Neural progenitor cell (in vitro differentiated cells): Measurements from ENCODE around the gene NUTM1. TPM values are rescaled to one million over a fixed set of nuclear protein-coding genes. Genes with fewer than 3 reads are reported as not detected.
A peak's percentile ranks its signal among the peaks of the same experiment; 100 is the strongest.

Source experiments
- DNase-seq: peaks from one replicate; pipeline ENCODE4 v3.0.0-alpha.2; 2016; ENCODE audit warnings: low spot score
- H2AFZ ChIP-seq: fragments of 200-600 bp; sonication (generic); replicated peaks from 2 replicates; pipeline ENCODE4 v1.6.1; 2016; ENCODE audit warnings: antibody characterized with exemption
- H3F3A ChIP-seq: fragments of 200-600 bp; sonication (generic); 2 replicates; pipeline ENCODE4 v1.6.1; 2016; ENCODE audit warnings: antibody characterized with exemption, low read depth
- H3K27ac ChIP-seq: fragments of 200-600 bp; sonication (generic); 2 replicates; pipeline ENCODE4 v1.5.1; 2016; ENCODE audit warnings: mild to moderate bottlenecking
- H3K27me3 ChIP-seq: fragments of 200-600 bp; sonication (generic); 2 replicates; pipeline ENCODE4 v1.6.1; 2016; ENCODE audit warnings: mild to moderate bottlenecking, moderate library complexity
- H3K36me3 ChIP-seq: fragments of 200-600 bp; sonication (generic); 2 replicates; pipeline ENCODE4 v1.5.1; 2016
- H3K4me1 ChIP-seq: fragments of 200-600 bp; sonication (generic); 2 replicates; pipeline ENCODE4 v1.6.1; 2016; ENCODE audit warnings: mixed run types
- H3K4me2 ChIP-seq: fragments of 200-600 bp; sonication (generic); 2 replicates; pipeline ENCODE4 v1.6.1; 2016
- H3K4me3 ChIP-seq: fragments of 200-600 bp; sonication (generic); 2 replicates; pipeline ENCODE4 v1.5.1; 2016
- H3K79me2 ChIP-seq: fragments of 200-600 bp; sonication (generic); 2 replicates; pipeline ENCODE4 v1.6.1; 2016; ENCODE audit warnings: low read depth
- H3K9ac ChIP-seq: fragments of 200-600 bp; sonication (generic); 2 replicates; pipeline ENCODE4 v1.6.1; 2016
- H3K9me3 ChIP-seq: fragments of 200-600 bp; sonication (generic); 2 replicates; pipeline ENCODE4 v1.5.1; 2016; ENCODE audit warnings: low read depth
- H4K20me1 ChIP-seq: fragments of 200-600 bp; sonication (generic); 2 replicates; pipeline ENCODE4 v1.6.1; 2016; ENCODE audit warnings: low read depth
- H3K27ac Mint-ChIP-seq: 3 replicates; pipeline ENCODE4 v1.8.0; 2021; ENCODE audit warnings: mixed read lengths
- H3K27me3 Mint-ChIP-seq: 2 replicates; pipeline ENCODE4 v1.8.0; 2022; ENCODE audit warnings: low read depth, mild to moderate bottlenecking, inconsistent platforms, moderate library complexity, mixed read lengths; ENCODE audit not compliant: insufficient read depth
- H3K36me3 Mint-ChIP-seq: 3 replicates; pipeline ENCODE4 v1.8.0; 2021; ENCODE audit warnings: mixed read lengths
- H3K4me1 Mint-ChIP-seq: 3 replicates; pipeline ENCODE4 v1.8.0; 2021; ENCODE audit warnings: mixed read lengths
- H3K4me3 Mint-ChIP-seq: 3 replicates; pipeline ENCODE4 v1.8.0; 2021; ENCODE audit warnings: mild to moderate bottlenecking, moderate library complexity, mixed read lengths
- H3K9me3 Mint-ChIP-seq: 3 replicates; pipeline ENCODE4 v1.8.0; 2020; ENCODE audit warnings: mixed read lengths
- CTCF ChIP-seq: fragments of 200-600 bp; sonication (generic); IDR thresholded peaks from 2 replicates; pipeline ENCODE4 v1.5.1; 2017; ENCODE audit warnings: antibody characterized with exemption, mild to moderate bottlenecking
- EZH2 ChIP-seq: fragments of 200-600 bp; sonication (generic); IDR thresholded peaks from 2 replicates; pipeline ENCODE4 v1.6.1; 2017; ENCODE audit warnings: antibody characterized with exemption, mild to moderate bottlenecking, moderate library complexity
- EZH2phosphoT487 ChIP-seq: fragments of 200-600 bp; sonication (generic); IDR thresholded peaks from 2 replicates; pipeline ENCODE4 v1.6.1; 2017; ENCODE audit warnings: antibody characterized with exemption
- total RNA-seq: library from RNA; depleted of rRNA; stranded (reverse); fragments of >200 nt; gene quantifications from 2 replicates; pipeline ENCODE4 v1.2.3, GENCODE V29; 2015; ENCODE audit warnings: low replicate concordance

NUTM1 gene
- total RNA-seq, 1 donor from 2014 or later: not detected

- Histone ChIP-seq H3K4me1 (no peaks in the 10 kb centered on the region), H2AFZ (no peak overlapping the region), H4K20me1 (no peaks in the 10 kb centered on the region), H3K36me3 (no peaks in the 10 kb centered on the region), H3K27me3 (no peaks in the 10 kb centered on the region), H3K9me3 (no peaks in the 10 kb centered on the region), H3K9ac (no peak overlapping the region), H3K4me2 (no peak overlapping the region), H3F3A (no peaks in the 10 kb centered on the region), H3K4me3 (no peak overlapping the region), H3K27ac (no peak overlapping the region), H3K79me2 (no peaks in the 10 kb centered on the region)
- DNase-seq: no peak
- no peak overlapping the region for H3K27ac Mint-ChIP-seq
- no peak overlapping the region for H3K4me3 Mint-ChIP-seq
- H3K4me1 Mint-ChIP-seq: no peaks in the 10 kb centered on the region
- no peaks in the 10 kb centered on the region for H3K36me3 Mint-ChIP-seq
- no peaks in the 10 kb centered on the region for H3K27me3 Mint-ChIP-seq
- no peaks in the 10 kb centered on the region for H3K9me3 Mint-ChIP-seq
- no peak for TF ChIP-seq CTCF
- TF ChIP-seq EZH2: no peak
- TF ChIP-seq EZH2phosphoT487: no peak
Measured at GRCh38 chr15:34311563-34311962, 31.6 kb upstream of the NUTM1 start.

DNA sequence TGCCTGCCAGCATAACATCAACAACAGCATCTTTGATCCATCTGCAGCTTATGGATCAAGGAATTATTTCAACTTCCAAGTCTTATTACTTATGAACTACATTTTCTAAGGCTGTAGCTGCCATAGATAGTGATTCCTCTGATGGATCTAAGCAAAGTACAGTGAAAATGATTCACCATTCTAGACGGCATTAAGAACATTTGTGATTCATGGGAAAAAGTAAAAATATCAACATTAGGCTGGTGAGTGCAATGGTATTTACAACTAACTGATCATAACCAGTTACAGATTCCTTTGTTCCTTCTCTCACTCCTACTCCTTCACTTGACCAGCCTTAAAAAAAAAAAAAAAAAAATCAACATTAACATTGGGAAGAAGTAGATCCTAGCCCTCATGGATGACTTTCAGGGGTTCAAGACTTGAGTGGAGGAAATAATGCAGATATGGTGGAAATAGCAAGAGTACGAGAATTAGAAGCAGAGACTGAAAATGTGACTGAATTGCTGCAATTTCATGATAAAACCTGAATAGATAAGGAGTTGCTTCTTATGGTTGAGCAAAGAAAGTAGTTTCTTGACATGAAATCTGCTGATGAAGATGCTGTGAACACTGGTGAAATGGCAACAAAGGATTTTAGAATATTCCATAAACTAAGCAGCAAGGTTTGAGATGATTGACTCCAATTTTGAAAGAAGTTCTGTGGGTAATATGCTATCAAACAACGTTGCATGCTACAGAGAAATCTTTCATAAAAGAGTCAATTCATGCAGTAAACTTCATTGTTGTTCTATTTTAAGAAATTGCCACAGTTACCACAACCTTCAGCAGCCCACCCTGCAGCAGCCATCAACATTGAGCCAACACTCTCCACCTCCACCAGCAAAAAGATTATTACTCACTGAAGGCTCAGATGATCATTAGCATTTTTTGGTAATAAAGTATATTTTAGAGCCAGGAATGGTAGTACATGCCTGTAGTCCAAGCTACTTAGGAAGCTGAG lies 28.3 kb upstream of the NUTM1 start:
- Histone ChIP-seq H3K27me3 (no peaks in the 10 kb centered on the region), H4K20me1 (no peaks in the 10 kb centered on the region), H3K79me2 (no peaks in the 10 kb centered on the region), H3F3A (no peaks in the 10 kb centered on the region), H3K27ac (no peak overlapping the region), H2AFZ (no peak overlapping the region), H3K4me3 (no peak overlapping the region), H3K9ac (no peak overlapping the region), H3K4me1 (peaks cover 12% of the 10 kb centered on the region), H3K4me2 (no peak overlapping the region), H3K36me3 (no peaks in the 10 kb centered on the region), H3K9me3 (no peaks in the 10 kb centered on the region)
- TF ChIP-seq EZH2 (no peak), EZH2phosphoT487 (no peak), CTCF (no peak)
- H3K36me3 Mint-ChIP-seq: no peaks in the 10 kb centered on the region
- no peak overlapping the region for H3K27ac Mint-ChIP-seq
- H3K27me3 Mint-ChIP-seq: no peaks in the 10 kb centered on the region
- no peak overlapping the region for H3K4me3 Mint-ChIP-seq
- DNase-seq: no peak
- peaks cover 9% of the 10 kb centered on the region for H3K4me1 Mint-ChIP-seq
- H3K9me3 Mint-ChIP-seq: no peaks in the 10 kb centered on the region

GRCh38 chr15:34318277-34319079 lies 24.6 kb upstream of the NUTM1 start:
- Histone ChIP-seq H3K27me3 (no peaks in the 10 kb centered on the region), H2AFZ (peak overlapping the region; percentile 99), H3K9ac (peak overlapping the region; percentile 24), H3K27ac (no peak overlapping the region), H4K20me1 (no peaks in the 10 kb centered on the region), H3K79me2 (no peaks in the 10 kb centered on the region), H3F3A (no peaks in the 10 kb centered on the region), H3K4me1 (peaks cover 12% of the 10 kb centered on the region), H3K4me2 (peak overlapping the region; percentile 88), H3K36me3 (no peaks in the 10 kb centered on the region), H3K9me3 (no peaks in the 10 kb centered on the region), H3K4me3 (peak overlapping the region; percentile 55)
- peak overlapping the region; percentile 16 for H3K27ac Mint-ChIP-seq
- peak; percentile 60 for DNase-seq
- H3K4me3 Mint-ChIP-seq: peak overlapping the region; percentile 82
- peaks cover 2% of the 10 kb centered on the region for H3K36me3 Mint-ChIP-seq
- no peaks in the 10 kb centered on the region for H3K27me3 Mint-ChIP-seq
- H3K9me3 Mint-ChIP-seq: no peaks in the 10 kb centered on the region
- TF ChIP-seq EZH2 (no peak), CTCF (no peak), EZH2phosphoT487 (no peak)
- peaks cover 9% of the 10 kb centered on the region for H3K4me1 Mint-ChIP-seq
